CD8-positive, alpha-beta memory T cell (primary cell): ENCODE measurements around the gene ASB10. TPM values are rescaled to one million over a fixed set of nuclear protein-coding genes. Genes with fewer than 3 reads are reported as not detected.

Experiments used
- CTCF ChIA-PET: fragments of 350-600 bp; sonication (Branson Sonifier 250); formaldehyde crosslinking; loops from one replicate; lab custom pipeline; 2021; ENCODE audit warnings: antibody characterized with exemption; lab: Charles Lee
- POLR2A ChIA-PET: fragments of 350-600 bp; sonication (Branson Sonifier 250); formaldehyde crosslinking; loops from one replicate; lab custom pipeline; 2021; ENCODE audit warnings: antibody characterized with exemption; lab: Charles Lee
- DNase-seq, 5 donors: peaks; one replicate each; pipeline versions ENCODE4 v3.0.0 to v3.0.0-alpha.2; 2020 to 2022; ENCODE audit warnings: mixed read lengths in 1 of 5
- H3K27ac ChIP-seq: one replicate; pipeline ENCODE4 v1.7.0; 2013; ENCODE audit warnings: low read depth, mild to moderate bottlenecking, low read length, moderate library complexity
- H3K27me3 ChIP-seq: 2 replicates; pipeline ENCODE4 v1.7.0; 2013; ENCODE audit warnings: low read length, mild to moderate bottlenecking; ENCODE audit not compliant: insufficient read depth, poor library complexity, severe bottlenecking
- H3K36me3 ChIP-seq: 2 replicates; pipeline ENCODE4 v1.7.0; 2013; ENCODE audit warnings: mild to moderate bottlenecking, low read length, moderate library complexity; ENCODE audit not compliant: insufficient read depth
- H3K4me1 ChIP-seq: 2 replicates; pipeline ENCODE4 v1.7.0; 2013; ENCODE audit warnings: mild to moderate bottlenecking, low read length, moderate library complexity; ENCODE audit not compliant: insufficient read depth
- H3K4me3 ChIP-seq: 2 replicates; pipeline ENCODE4 v1.7.0; 2013; ENCODE audit warnings: mild to moderate bottlenecking, low read length
- H3K9me3 ChIP-seq: 2 replicates; pipeline ENCODE4 v1.7.0; 2013; ENCODE audit warnings: mild to moderate bottlenecking, low read length
- H3K27ac Mint-ChIP-seq, 8 donors: one replicate each; pipeline ENCODE4 v1.8.0; 2020 to 2021; ENCODE audit warnings: mixed read lengths in 8 of 8, mild to moderate bottlenecking in 6 of 8, inconsistent platforms in 3 of 8, moderate library complexity in 3 of 8
- H3K27me3 Mint-ChIP-seq, 2 donors: one replicate each; pipeline ENCODE4 v1.8.0; 2020 to 2021; ENCODE audit warnings: mixed read lengths in 2 of 2, mild to moderate bottlenecking in 1 of 2, moderate library complexity in 1 of 2
- H3K36me3 Mint-ChIP-seq, 3 donors: one replicate each; pipeline ENCODE4 v1.8.0; 2020 to 2021; ENCODE audit warnings: mixed read lengths in 3 of 3, inconsistent platforms in 1 of 3, mild to moderate bottlenecking in 1 of 3
- H3K4me1 Mint-ChIP-seq, 3 donors: one replicate each; pipeline ENCODE4 v1.8.0; 2020 to 2021; ENCODE audit warnings: mixed read lengths in 3 of 3, inconsistent platforms in 1 of 3, mild to moderate bottlenecking in 1 of 3
- H3K4me3 Mint-ChIP-seq, 7 donors: one replicate each; pipeline ENCODE4 v1.8.0; 2020 to 2021; ENCODE audit warnings: mixed read lengths in 7 of 7, mild to moderate bottlenecking in 6 of 7, moderate library complexity in 4 of 7, inconsistent platforms in 2 of 7
- H3K9me3 Mint-ChIP-seq, 5 donors: one replicate each; pipeline ENCODE4 v1.8.0; 2020 to 2022; ENCODE audit warnings: mixed read lengths in 5 of 5, mild to moderate bottlenecking in 3 of 5, moderate library complexity in 2 of 5, inconsistent platforms in 1 of 5
- polyA plus RNA-seq: library from polyadenylated mRNA; unstranded; fragments of 300-500 nt; fragmentation: Illumina TruSeq; gene quantifications from one replicate; pipeline ENCODE4 v1.2.3, GENCODE V29; 2021
- total RNA-seq, 2 experiments: library from RNA; stranded (reverse); gene quantifications; one replicate each; pipeline ENCODE4 v1.2.3, GENCODE V29; 2021

ASB10 gene
- total and polyA plus RNA-seq, 3 experiments from 2014 or later = not detected

DNA sequence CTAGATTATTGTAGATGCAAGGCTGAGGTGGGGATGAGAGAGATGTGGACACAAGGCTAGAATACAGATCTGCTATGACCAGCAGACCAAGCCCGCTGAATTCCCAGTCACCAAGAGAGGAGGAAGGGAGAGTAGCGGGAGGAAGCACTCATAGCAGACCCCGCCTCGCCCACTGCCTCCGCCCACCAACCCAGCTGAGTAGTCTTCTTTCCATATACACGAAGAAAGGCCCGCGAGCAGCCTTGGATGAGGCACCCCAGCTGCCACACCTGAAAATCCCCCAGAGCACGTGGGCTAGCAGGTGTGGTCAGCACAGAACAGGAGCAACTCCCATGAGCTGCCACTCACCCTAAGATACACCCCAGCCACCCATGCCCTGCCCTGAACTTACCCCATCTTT lies 31.1 kb upstream of the ASB10 start:
- Histone ChIP-seq H3K27ac (no peak overlapping the region), H3K27me3 (no peaks in the 10 kb centered on the region), H3K4me3 (no peak overlapping the region), H3K4me1 (no peaks in the 10 kb centered on the region), H3K36me3 (peaks cover 73% of the 10 kb centered on the region), H3K9me3 (no peaks in the 10 kb centered on the region)
- H3K36me3 Mint-ChIP-seq = peaks cover 30 to 90% (median 31%) of the 10 kb centered on the region in 3 donors
- H3K27me3 Mint-ChIP-seq = no peaks in the 10 kb centered on the region
- DNase-seq = no peak
- POLR2A ChIA-PET = no interaction called here
- peak overlapping the region in 2 of 8 donors; percentile 7 to 75 for H3K27ac Mint-ChIP-seq
- H3K4me3 Mint-ChIP-seq = no peak overlapping the region
- H3K9me3 Mint-ChIP-seq = no peaks in the 10 kb centered on the region
- H3K4me1 Mint-ChIP-seq = peaks cover 0 to 7% (median 2%) of the 10 kb centered on the region in 3 donors
- CTCF ChIA-PET = no interaction called here

DNA sequence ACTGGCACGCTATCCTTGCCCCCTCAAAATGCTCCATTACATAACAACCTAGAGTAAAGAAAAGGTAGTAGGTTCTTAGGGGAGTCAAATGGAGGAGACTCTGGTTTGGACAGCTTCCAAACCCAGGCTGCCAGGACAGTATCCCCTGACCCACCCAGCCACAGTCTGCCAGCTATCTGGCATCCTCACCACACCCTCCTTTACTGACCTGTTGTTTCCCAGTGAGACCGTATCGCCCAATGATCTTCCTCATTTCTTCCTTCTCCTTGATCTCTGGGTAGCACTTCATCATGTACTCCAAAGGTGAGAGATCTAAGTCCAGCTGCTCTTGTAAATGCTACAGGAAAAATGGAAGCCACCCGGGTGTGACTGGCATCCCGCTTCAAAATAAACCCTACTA lies 28.3 kb upstream of the ASB10 start:
- Histone ChIP-seq H3K27me3 (no peaks in the 10 kb centered on the region), H3K9me3 (no peaks in the 10 kb centered on the region), H3K4me3 (no peak overlapping the region), H3K27ac (no peak overlapping the region), H3K36me3 (peaks cover 54% of the 10 kb centered on the region), H3K4me1 (no peaks in the 10 kb centered on the region)
- POLR2A ChIA-PET = no interaction called here
- Mint-ChIP-seq H3K4me3 (no peak overlapping the region), H3K9me3 (no peaks in the 10 kb centered on the region), H3K27me3 (peaks cover 0 to 2% of the 10 kb centered on the region in 2 donors), H3K4me1 (peaks cover 0 to under 1% (median 0%) of the 10 kb centered on the region in 3 donors), H3K27ac (peak overlapping the region in 4 of 8 donors; percentile 16 to 91 (median 62)), H3K36me3 (peaks cover 25 to 86% (median 29%) of the 10 kb centered on the region in 3 donors)
- no peak for DNase-seq
- CTCF ChIA-PET = no interaction called here

DNA sequence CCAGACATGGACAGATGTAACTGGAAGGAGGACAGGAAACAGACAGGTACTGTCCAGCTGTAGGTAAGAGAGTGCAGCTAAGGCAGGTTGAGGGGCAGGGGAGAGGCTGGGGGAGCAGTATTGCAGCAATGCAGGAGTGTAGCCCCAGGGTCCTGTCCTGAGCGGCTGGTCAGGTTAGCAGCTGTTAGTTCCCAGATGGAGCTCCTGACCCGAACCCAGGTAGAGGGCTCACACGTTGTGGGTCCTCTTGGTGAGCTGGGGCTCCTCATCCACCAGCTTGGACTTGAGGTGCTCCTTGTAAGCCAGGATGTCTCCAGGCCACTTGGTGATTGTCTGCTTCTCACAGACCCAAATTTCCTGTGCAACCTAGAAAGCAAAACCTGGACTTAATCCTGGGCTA lies 26.8 kb upstream of the ASB10 start:
- H3K9me3 ChIP-seq = no peaks in the 10 kb centered on the region
- H3K27ac ChIP-seq = no peak overlapping the region
- peak in 1 of 5 donors; percentile 13 for DNase-seq
- ChIA-PET POLR2A (interaction anchor here (0.6 kb wide), 1 partner anchor 49 kb away, joined by 6 read pairs; no protein-coding TSS in a partner anchor), CTCF (no interaction called here)
- Mint-ChIP-seq H3K4me1 (peaks cover 3 to 6% (median 3%) of the 10 kb centered on the region in 3 donors), H3K27me3 (peaks cover 0 to 2% of the 10 kb centered on the region in 2 donors), H3K36me3 (peaks cover 21 to 75% (median 26%) of the 10 kb centered on the region in 3 donors), H3K9me3 (no peaks in the 10 kb centered on the region), H3K4me3 (no peak overlapping the region), H3K27ac (peak overlapping the region in 1 of 8 donors; percentile 86)
- H3K4me1 ChIP-seq = no peaks in the 10 kb centered on the region
- H3K27me3 ChIP-seq = no peaks in the 10 kb centered on the region
- peaks cover 44% of the 10 kb centered on the region for H3K36me3 ChIP-seq
- H3K4me3 ChIP-seq = no peak overlapping the region

DNA sequence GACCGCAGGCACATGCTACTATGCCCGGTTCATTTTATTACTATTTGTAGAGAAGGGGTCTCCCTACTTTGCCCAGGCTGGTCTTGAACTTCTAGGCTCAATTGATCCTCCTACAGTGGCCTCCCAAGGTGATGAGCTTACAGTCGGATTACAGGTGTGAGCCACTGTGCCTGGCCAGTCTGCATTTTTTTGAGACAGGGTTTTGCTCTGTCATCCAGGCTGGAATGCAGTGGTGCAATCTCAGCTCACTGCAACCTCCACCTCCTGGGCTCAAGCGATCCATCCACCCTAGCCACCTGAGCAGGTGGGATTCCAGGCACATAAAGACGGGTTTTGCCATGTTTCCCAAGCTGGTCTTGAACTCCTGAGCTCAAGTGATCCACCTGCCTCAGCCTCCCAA lies 25.6 kb upstream of the ASB10 start:
- peaks cover 12 to 63% (median 14%) of the 10 kb centered on the region in 3 donors for H3K36me3 Mint-ChIP-seq
- DNase-seq = no peak
- no peak overlapping the region for H3K4me3 Mint-ChIP-seq
- H3K4me3 ChIP-seq = no peak overlapping the region
- H3K9me3 Mint-ChIP-seq = no peaks in the 10 kb centered on the region
- ChIA-PET CTCF (interaction anchor here (0.9 kb wide), 1 partner anchor 34 kb away, joined by 3 read pairs; no protein-coding TSS in a partner anchor), POLR2A (no interaction called here)
- H3K27me3 Mint-ChIP-seq = peaks cover 0 to 2% of the 10 kb centered on the region in 2 donors
- H3K27ac ChIP-seq = no peak overlapping the region
- H3K4me1 ChIP-seq = peaks cover 7% of the 10 kb centered on the region
- H3K36me3 ChIP-seq = peaks cover 36% of the 10 kb centered on the region
- peaks cover 13 to 18% (median 15%) of the 10 kb centered on the region in 3 donors for H3K4me1 Mint-ChIP-seq
- H3K27me3 ChIP-seq = no peaks in the 10 kb centered on the region
- no peaks in the 10 kb centered on the region for H3K9me3 ChIP-seq
- peak overlapping the region in 1 of 8 donors; percentile 58 for H3K27ac Mint-ChIP-seq

DNA sequence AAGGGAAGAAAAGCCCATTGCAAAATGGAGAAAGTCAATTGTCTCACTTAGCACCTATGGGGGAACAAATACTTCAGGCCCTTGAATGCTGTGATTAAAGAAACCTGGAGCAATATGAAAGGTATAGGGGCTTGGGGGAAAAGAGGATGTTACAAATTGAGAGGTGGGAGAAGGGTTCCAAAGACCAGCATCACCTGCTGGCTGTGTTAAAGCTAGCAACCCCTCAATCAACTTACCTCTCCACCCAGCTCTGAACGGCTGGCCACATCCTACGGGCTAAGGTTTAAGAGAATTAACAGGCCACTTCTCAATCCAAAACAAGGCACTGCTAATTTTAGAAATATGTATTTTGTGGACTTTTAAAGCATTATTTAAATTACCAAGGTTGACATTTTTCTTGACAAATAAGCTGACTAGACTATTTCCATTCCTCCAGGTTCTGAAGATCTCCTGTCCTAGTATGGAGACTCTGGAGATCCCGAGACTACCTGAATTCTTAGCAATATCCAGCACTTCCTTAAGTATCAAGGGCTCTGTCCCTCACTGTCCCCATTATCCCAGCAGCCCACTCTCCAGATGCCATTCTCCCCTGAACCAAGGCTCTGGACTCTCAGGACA lies 24.2 kb upstream of the ASB10 start:
- Mint-ChIP-seq H3K4me1 (peaks cover 25 to 32% (median 28%) of the 10 kb centered on the region in 3 donors), H3K4me3 (no peak overlapping the region), H3K27me3 (peaks cover 0 to 2% of the 10 kb centered on the region in 2 donors), H3K27ac (peak overlapping the region in 4 of 8 donors; percentile 21 to 78 (median 60)), H3K36me3 (peaks cover 12 to 51% (median 14%) of the 10 kb centered on the region in 3 donors), H3K9me3 (no peaks in the 10 kb centered on the region)
- Histone ChIP-seq H3K9me3 (no peaks in the 10 kb centered on the region), H3K4me1 (peaks cover 20% of the 10 kb centered on the region), H3K36me3 (peaks cover 22% of the 10 kb centered on the region), H3K27me3 (no peaks in the 10 kb centered on the region), H3K27ac (no peak overlapping the region), H3K4me3 (no peak overlapping the region)
- DNase-seq = no peak
- CTCF ChIA-PET = interaction anchor here (1.4 kb wide), 1 partner anchor 33 kb away, joined by 5 read pairs; no protein-coding TSS in a partner anchor
- POLR2A ChIA-PET = no interaction called here

DNA sequence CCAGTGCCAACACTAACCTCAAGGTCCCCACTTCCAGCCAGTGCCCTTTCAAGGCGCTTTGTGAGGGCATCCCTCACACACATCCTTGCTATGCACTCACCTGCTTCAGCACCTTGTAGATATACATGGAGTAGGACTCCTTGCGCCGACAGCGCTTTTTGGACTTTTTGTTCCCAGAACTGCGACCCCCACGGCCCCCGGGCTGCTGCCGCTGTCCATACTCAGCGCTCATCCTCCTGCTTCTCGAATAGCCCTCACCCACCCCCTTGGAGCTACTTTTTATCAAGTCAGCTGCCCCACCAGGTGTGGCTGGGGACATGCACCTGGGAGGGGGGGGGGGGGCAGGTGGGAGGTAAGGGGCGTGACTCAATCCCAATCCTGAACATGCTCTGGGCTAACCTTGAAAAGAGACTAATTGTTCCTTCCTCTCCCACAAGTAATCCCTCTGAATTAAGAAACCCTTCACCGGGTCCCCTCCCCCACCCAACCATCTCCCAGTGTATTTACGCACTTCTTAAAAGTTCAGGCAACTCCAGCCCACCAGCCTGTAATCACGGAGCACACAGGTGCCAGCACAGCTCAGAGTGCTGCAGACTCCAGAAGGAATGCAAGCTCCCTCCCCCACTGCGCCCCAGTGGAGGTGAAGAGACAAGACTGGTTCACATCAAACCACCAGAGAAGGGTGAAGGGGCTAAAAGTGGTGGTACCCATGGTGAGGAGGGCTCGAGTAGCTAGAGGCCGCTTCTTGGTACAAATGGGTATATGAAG lies 23.2 kb upstream of the ASB10 start, which contains the start of gene H2BK1:
TSS of gene H2BK1 (minus strand) at position 402 of the 768 bp plus-strand sequence. CDS start at position 232, 170 bp downstream.
- Mint-ChIP-seq H3K4me3 (peak within 1 kb of the TSS in 1 of 7 donors; percentile 44), H3K9me3 (no peaks in the 10 kb centered on the region), H3K27me3 (peaks cover 0 to 2% of the 10 kb centered on the region in 2 donors), H3K4me1 (peaks cover 28 to 40% (median 38%) of the 10 kb centered on the region in 3 donors), H3K36me3 (peaks cover 9 to 41% (median 10%) of the 10 kb centered on the region in 3 donors), H3K27ac (peak within 1 kb of the TSS in 6 of 8 donors; percentile 22 to 86 (median 66))
- Histone ChIP-seq H3K4me3 (no peak within 1 kb of the TSS), H3K4me1 (peaks cover 29% of the 10 kb centered on the region), H3K27ac (no peak within 1 kb of the TSS), H3K36me3 (peaks cover 13% of the 10 kb centered on the region), H3K27me3 (no peaks in the 10 kb centered on the region), H3K9me3 (no peaks in the 10 kb centered on the region)
- ChIA-PET POLR2A (no interaction called here), CTCF (interaction anchor here (1.4 kb wide), 1 partner anchor 34 kb away, joined by 5 read pairs; no protein-coding TSS in a partner anchor)
- DNase-seq = no peak

DNA sequence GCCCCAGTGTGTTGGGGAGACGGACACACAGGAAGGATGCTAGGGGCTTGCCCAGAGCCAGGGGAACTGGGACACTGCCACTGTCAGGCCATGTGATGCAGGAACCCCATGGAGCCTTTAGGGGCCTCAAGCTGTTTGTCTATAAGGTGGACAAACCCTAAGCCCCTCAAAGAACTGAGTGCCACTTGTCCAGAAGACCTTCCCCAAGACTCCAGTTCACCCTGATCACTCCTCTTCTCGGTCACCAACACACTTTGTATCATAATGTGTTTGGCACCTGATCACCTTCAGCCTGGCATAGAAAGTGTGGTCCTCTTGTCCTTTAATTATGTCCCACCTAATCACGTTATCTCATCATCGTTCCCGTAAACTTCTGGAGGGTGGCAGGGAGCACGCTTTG lies 22.5 kb upstream of the ASB10 start:
- ChIA-PET CTCF (no interaction called here), POLR2A (interaction anchor here (0.8 kb wide), 1 partner anchor 15 kb away, joined by 3 read pairs; no protein-coding TSS in a partner anchor)
- Histone ChIP-seq H3K27ac (no peak overlapping the region), H3K27me3 (no peaks in the 10 kb centered on the region), H3K4me1 (peaks cover 29% of the 10 kb centered on the region), H3K9me3 (no peaks in the 10 kb centered on the region), H3K36me3 (peaks cover 6% of the 10 kb centered on the region), H3K4me3 (no peak overlapping the region)
- Mint-ChIP-seq H3K27ac (peak overlapping the region in 6 of 8 donors; percentile 22 to 86 (median 66)), H3K9me3 (no peaks in the 10 kb centered on the region), H3K27me3 (peaks cover 0 to 5% of the 10 kb centered on the region in 2 donors), H3K4me1 (peaks cover 28 to 40% (median 39%) of the 10 kb centered on the region in 3 donors), H3K4me3 (peak overlapping the region in 1 of 7 donors; percentile 44), H3K36me3 (peaks cover 3 to 34% (median 6%) of the 10 kb centered on the region in 3 donors)
- no peak for DNase-seq
